Middle frontal gyrus (tissue), 1 donor: ENCODE results near the gene JPT2.
"Not testable (repeated sequence)": the region's sequence is repeated elsewhere in the genome, so short reads cannot be mapped to it uniquely, and the experiment has no call there.

Experiments
- DNase-seq: peaks from one replicate; pipeline ENCODE4 v3.0.0-alpha.2; 2015; ENCODE audit warnings: low spot score; ENCODE audit errors: extremely low spot score

The JPT2 gene

DNA sequence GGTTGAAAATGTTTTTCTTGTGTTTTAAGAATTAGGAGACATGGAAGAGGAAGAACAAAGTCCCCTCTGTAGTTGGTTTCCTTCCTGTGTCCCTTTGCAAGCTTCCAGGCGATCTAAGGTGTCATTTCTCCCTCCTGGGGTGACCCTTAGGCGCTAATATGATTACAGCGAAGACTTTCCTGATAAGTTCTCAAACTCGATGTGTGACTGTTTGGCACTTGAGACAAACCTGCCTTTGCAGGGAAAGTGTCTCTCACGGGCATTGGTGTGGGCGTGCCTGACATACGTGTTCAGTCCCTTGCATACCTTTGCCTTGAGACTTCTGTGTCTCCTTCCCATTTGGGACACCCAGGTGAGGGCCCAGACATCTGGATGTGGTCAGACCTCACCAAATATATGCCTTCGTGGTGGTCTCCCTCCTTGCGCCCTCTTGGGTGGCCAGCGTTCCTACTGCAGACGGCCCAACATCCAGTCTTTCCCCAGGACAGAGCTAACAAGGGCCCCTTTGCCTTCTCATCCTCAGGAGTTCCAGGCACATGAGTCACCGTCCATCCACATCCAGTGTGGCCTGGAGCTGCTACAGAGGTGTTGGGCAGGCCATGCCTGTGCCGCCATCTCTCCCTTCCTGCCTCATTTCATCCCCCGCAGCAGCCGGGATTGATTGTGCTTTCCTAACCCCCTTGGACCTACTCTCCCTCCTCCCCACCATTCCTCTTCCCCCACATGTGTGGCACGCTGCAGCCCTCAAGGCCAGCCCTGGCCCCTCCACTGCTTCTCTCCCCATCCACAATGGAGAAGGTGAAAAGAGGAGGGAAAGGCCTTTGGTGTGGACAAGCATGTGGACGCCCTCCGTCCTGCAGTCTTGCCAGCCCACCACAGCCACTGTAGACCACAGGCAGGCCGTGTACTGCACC is 3.1 kb upstream of the JPT2 start:
- no peak for DNase-seq

DNA sequence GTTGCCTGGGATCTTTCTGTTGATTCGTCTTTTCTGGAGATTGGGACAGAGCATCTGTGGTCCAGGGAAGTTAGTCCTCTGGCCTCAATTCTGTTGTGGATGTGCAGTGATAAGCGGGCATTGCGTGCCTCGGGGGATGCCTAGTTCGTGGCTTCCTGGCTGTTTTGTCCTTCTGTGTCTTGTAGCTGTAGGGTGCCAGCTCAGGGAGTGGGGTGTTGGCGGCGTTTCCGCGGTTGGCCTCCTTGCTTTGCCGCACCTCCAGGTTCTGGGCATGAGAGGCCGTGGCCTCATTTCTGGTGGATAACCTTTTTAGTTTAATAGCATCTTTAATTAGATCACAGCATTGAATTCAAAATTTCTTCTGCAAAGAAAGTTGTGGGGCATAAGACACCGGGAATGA is 1.4 kb upstream of the JPT2 start:
- DNase-seq, result no peak

DNA sequence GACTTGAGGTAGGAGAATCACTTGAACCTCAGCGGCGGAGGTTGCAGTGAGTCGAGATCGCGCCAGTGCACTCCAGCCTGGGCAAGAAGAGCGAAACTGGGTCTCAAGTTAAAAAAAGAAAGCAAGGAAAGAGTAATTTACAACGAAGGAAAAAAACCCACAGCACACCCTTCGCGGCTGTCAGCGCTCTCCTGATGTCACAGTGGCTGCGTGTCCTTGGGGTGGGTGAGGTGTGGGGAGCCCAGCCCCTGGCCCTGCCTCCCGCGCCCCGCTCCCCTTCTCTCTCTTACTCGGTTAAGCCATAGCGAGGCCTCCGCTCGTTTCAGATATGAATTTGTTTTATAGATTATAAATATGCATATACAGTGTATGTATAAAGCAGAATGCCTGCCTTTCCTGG is 740 bp upstream of the JPT2 start:
- no peak for DNase-seq

DNA sequence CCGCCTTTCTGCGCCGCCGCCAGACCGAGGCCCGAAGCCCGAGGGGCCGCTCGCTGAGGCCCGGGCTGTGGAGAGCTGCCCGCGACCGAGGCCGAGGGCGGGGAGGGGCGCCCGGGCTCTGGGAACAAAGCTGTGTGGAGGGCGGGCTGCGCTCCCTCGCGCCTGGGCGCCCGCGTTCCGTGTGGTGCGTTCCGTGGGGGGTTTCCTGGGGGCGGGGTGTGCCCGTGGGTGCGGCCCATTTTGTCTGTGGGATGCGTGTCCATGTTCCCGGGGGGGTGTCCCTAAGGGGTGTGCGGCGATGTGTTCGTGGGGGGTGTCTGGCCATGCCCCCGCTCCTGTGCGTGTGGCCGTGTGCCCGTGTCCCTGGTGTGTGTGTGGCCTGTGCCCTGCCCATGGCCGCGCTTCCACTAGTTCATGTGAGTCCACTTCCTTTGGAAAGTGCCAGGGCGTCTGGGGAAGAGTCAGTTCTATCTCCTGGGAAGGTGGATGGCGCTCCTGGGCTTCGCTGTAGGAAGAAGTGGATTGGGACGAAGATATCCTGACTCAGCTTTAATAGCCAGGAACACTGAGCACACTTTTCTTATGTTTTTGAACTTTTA is 520 bp downstream of the JPT2 start:
- no peak for DNase-seq

DNA sequence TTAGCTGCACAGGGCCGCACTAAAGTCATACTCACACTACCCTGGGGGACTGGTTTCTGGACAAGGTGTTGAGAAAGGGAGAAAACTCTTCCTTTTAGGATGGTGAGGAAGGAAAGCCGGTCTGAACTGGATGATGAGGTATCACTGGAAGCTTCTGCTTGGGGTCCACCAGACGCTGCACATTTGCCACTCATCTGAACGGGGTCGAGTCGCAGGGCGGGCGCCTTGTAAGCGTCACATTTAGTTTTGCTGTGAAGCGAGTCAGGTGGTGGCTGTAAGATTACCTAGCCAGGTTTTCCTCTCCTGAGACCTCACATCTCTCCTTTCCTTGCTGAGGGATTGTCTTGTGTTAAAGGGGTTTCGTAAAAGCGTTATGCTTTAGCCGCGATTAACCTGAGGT is 2.3 kb downstream of the JPT2 start:
- no peak for DNase-seq

DNA sequence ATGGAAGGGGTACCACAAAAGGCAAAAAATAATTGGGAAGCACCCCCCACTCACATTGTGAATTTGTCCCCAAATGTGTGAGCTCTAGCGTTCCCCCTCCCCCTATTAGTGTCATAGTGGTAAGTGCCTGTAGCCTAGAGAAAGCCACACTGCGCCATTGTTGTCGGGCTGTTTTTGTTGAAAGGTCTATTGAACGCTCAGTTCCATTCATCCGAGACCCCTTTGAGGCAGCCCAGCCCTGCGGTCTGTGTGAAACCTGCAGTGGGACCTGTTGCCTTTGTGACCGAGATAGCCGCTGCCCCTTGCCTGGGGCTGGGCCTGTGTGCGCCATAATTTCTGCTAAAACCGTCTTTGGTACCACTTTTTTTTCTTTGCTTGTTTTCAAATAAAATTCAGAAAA is 3.0 kb downstream of the JPT2 start:
- no peak for DNase-seq

DNA sequence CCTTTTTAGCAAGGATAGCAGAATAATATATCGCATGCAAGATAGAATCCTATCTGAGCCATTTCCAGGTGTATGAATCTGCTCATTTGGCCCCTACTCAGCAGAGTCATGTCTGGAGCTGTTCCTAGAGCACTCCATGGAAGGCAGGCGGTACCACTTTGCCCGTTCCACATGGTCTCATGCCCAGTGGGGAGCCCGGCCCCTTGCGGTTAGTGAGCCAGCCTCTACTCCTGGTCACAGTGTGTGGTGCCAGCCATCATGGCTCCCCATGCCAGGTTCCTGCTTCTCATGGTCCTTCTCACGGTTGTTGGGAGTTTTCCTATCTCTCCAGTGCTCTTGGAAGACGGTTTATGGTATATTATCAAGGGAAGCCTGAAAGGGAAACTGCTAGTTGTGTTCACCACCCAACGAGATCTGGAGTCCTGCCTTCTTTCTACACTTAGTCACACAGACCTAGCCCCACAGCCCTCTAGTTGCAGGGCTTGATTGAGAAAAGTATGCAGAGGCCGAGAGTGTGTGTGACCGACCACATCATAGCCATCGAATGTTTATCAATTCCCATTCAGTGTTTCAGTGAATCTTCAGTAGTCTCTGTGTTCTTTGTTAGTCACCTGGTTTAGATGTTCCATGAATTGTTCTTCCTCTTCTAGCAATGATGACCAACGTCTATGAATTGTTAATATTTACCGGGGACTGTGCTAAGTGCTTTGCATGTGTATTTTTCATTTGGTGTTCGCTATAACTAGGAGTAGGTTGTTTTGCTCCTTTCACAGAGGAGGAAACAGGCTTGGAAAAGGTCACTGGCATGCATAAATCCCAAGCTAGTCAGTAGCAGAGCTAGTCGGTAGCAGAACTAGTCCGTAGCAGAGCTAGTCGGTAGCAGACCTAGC is 9.6 kb downstream of the JPT2 start:
- no peak for DNase-seq

DNA sequence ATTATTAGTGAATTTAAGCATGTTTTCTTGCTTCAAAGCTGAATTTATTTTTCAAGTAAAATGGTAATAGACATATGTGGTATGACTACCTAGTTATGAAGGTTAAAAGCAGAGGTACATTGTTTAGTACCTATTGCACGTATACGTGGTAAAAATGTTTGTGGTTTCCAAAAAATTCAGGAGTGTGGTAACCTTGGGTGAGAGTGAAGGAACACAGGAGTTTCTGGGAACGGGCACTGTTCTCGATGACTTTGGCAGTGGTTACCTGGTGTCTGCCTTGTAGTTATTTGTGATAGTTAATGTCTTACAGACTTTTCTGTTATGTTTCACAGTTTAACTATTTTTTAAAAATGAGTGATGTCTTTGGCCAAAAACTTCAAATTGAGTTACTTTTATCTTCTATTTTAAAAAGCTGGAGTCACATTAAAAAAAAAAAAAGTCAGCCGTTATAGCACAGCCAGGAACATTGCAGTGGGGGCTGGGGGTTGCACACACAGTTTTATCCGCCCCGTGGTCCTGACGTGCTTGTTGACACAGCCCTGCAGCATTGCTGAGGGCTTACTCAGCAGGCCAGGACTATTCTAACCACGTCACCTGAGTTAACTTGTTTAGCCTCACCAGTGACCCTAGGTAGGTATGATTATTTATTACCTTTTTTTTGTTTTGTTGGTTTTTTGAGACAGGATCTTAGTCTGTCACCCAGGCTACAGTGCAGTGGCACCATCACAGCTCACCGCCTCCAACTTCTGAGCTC is 10.9 kb downstream of the JPT2 start:
- DNase-seq, result no peak

DNA sequence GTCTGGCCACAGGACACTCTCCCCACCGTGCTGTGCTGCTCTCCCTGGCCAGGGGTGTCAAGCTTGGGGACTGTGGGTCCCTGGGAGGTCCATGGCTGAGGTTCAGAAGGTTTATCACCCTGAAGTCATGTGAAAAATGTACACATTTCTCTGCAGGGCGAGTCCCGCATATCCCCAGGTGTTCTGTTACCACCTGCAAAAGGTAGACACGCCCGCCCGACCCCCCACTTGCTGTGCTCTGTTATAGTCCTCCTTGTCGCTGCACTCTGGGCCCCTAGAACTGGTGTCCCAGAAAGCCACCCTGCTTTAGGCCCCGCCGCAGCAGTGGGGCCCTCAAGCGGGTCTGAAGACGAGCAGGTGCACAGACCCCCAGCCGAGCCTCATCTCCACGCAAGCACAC is 11.8 kb downstream of the JPT2 start:
- no peak for DNase-seq

DNA sequence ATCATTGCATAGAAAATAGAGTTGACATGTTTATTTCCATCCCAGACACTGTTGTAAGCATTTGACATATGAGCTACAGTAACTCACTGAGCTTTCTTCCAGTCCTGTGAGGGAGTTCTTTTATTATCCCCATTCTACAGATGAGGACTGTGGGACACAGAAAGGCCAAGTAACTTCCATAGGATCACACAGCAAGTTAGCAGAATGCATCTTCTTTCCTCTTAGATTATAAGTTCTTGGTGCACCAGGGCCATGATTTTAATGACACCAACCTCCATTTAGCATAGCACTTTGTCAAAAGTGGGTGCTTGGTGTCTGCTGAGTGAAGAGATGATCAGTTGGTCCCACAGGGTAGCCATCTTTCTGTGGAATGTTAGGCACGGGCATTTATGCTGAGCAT is 12.7 kb downstream of the JPT2 start:
- no peak for DNase-seq

DNA sequence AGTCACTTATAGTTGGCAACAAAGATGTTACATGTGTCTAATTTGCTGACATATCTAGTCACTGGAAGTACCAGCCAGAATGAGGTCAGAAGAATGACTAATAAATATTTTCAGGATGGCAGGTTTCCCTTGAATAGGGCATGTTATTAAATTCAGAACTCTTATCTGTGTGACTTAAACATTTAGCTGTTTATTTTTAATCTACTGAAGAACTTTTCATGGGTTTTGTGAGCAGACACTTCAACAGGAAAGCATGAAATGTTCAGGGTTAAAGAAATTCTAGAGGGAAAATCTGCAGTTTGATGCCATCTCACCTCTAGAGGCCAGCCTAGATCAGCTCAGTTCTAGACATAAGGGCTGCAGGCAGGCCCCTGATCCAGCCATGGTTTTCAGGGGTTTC is 13.2 kb downstream of the JPT2 start:
- DNase-seq, result no peak

DNA sequence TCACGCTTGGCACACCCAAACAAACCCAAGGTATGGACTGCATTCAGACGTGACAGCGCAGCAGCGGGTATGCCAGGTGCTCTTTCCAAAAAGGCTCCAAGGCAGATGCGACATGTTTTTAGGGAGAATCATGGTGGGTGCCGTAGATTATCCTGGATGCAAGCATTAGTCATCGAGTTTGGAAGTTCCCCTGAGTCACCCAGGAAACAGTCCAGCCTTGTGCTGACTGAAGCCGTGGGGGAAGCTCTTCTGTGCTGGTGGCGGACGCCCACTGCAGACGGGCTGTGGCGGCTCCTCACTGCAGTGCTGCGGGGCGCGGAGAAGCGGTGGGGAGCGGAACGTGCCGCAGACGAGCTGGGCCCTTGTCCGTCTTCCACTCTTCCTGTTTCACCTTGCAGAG is 13.9 kb downstream of the JPT2 start:
- DNase-seq, result no peak

DNA sequence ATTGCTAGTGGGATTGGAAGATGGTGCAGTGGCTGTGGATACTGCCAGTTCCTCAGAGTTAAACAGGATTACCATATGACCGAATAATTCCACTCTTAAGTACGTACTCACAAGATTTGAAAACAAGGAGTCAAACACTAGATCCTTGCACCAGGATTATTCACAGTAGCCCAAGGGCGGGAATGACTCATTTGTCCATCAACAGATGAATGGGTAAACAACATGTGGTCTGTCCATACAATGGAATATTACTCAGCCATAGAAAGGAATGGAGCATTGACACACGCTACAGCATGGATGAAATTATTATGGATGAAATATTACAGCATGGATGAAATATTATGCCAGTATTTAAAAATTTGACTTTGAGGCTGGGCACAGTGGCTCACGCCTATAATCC is 18.8 kb downstream of the JPT2 start:
- no peak for DNase-seq

DNA sequence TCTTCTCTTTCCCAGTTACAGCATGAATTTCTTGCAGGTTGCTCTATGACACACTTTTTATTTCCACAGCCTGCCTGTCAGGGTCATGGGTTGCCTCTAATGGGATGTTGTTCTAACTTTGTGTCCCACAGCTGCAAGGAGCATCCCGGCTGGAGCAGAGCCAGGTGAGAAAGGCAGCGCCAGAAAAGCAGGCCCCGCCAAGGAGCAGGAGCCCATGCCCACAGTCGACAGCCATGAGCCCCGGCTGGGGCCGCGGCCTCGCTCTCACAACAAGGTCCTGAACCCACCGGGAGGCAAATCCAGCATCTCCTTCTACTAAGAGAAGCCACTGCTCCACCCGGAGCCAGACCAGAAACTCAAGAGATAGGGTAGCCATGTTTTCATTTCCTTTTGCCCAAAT is 20.6 kb downstream of the JPT2 start:
- no peak for DNase-seq

DNA sequence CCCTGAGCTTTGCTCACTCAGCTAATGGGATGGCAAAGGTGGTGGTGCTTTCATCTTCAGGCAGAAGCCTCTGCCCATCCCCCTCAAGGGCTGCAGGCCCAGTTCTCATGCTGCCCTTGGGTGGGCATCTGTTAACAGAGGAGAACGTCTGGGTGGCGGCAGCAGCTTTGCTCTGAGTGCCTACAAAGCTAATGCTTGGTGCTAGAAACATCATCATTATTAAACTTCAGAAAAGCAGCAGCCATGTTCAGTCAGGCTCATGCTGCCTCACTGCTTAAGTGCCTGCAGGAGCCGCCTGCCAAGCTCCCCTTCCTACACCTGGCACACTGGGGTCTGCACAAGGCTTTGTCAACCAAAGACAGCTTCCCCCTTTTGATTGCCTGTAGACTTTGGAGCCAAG is 22.2 kb downstream of the JPT2 start:
- no peak for DNase-seq

DNA sequence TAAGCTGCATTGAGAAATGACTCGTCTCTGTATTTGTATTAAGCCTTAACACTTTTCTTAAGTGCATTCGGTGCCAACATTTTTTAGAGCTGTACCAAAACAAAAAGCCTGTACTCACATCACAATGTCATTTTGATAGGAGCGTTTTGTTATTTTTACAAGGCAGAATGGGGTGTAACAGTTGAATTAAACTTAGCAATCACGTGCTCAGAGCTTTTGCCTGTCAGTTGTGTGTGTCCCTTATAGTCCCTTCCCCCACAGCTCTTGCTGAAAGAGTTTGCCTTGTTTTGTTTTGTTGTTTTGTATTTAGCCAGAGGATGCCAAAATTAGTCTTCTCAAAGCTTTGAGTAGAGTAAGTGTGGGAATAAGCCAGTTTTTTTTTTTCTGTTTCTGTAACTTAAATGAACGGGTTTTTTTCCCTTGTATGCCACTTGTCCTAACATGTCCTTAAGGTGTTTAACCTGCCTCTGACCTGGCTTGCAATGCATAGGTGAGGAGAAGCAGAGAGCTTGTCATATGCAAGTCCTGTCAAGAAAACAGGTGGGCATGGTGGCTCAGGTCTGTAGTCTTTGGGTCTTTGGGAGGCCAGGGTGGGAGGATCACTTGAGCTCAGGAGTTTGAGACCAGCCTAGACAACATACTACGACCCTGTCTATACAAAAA is 23.3 kb downstream of the JPT2 start:
- no peak for DNase-seq

DNA sequence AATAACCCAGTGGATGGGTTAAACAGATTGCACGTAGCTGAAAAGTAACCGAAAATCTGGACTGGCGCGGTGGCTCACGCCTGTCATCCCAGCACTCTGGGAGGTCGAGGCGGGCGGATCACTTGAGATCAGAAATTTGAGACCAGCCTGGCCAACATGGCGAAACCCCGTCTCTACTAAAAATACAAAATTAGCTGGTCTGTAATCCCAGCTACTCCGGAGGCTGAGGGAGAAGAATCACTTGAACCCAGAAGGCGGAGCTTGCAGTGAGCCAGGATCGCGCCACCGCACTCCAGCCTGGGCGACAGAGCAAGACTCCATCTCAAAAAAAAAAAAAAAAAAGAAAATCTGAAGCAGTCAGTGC is 27.2 kb downstream of the JPT2 start:
- not testable (repeated sequence) for DNase-seq

DNA sequence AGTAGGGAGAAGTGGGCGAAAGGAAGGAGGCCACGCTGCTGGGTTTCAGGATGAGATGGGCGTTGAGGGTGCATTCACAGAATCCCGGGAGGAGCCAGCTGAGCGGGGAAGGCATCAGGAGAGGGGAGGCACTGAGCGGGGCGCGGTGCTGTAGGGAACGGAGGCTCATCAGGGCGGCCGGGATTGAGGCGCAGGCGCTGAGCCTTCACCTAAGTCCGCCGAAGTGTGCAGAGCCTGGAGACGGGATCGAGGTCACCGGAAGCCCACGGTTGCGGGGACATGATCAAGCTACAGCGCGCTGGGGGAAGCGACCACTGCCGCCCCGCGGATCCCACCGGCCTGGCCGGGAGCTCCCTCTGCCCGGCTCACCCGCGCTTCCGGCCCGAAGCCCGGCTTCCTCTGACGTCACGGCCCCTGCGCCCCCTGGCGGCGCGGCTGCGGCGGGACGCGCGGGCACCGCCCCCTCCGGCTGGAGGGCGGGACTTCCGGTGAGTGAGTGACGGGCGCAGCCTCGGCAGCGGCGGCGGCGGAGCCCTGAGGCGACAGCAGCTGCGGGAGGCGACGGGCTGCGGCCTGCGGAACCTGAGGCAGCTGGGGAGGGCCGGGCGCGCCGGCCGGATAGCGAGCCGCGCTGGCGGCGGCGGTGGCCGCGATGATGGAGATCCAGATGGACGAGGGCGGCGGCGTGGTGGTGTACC is 27.8 kb downstream of the JPT2 start, which contains the start of gene MAPK8IP3:
MAPK8IP3 (plus strand) TSS at position 508 of the 698 bp plus-strand sequence; CDS start at position 653, 145 bp downstream.
- DNase-seq, result peak; percentile 87

DNA sequence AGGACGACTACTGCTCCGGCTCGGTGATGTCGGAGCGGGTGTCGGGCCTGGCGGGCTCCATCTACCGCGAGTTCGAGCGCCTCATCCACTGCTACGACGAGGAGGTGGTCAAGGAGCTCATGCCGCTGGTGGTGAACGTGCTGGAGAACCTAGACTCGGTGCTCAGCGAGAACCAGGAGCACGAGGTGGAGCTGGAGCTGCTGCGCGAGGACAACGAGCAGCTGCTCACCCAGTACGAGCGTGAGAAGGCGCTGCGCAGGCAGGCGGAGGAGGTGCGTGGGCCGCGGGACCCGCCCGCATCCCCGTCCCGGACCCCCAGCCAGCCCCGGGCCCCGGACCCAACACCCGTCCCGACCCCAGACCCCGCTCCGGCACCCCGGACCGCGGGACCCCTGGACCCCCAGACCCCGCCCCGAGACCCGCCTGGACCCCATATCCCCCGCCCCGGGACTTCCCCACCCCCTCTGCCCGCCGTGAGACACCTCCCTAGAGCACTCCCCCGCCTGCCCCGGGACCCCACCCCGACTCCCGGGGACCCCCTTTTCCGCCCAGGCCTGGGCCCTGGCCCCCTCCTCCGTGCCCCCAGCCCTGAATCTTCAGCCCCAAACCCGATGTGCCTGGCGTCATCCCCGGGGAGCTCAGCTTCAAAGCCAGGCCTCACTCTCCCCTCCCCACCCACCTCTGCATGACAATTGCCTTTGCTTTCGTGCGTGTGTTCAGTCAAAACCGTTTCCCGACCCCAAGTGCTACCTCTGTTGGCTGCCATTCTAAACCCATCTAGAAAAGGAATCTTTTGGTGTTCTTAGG is 28.5 kb downstream of the JPT2 start:
- DNase-seq, result no peak
